GM19452 (cell line): Measurements from ENCODE around the gene TMPRSS6.
A peak's percentile ranks its signal among the peaks of the same experiment; 100 is the strongest.

Experiments used
- ATAC-seq: cut with Tn5 transposase; IDR thresholded peaks from one replicate; pipeline ENCODE4 v1.9.1; 2021; ENCODE audit not compliant: unreplicated experiment

TMPRSS6 gene

GRCh38 chr22:37032535-37033460 lies 76.7 kb downstream of the TMPRSS6 start:
- no peak for ATAC-seq

GRCh38 chr22:37032134-37032534 lies 77.4 kb downstream of the TMPRSS6 start:
- ATAC-seq: no peak

DNA sequence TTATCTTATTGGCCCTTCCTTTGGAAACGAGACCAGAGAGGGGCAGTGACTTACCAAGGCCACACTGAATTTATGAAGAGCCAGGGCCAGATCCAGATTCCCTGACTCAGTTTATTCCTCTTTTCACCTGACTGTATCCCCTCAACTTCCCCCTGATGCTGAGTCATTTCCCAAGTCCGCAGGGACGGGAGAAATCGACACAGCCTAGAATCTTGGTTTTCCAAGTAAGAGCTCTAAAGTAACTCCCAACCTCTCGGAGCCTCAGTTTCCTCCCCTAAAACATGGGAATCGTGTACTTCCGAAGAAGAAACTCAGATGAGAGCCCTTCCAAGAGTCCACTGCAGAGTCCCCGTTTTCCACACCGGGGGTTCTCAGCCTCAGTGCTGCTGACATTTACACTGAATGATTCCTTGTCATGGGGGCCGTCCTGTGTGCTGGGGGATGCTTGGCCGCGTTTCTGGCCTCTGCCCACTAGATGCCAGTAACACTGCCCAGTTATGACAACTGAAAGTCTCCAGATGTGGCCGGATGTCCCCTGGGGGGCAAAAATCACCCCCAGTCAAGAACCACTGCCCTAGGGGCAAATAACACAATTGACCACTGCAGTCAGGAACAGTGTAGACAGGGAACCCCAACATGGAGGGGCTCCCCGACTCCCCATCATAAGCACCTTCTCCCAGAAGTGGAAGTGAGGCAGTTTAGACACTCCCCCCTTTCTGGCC lies 78.8 kb downstream of the TMPRSS6 start:
- ATAC-seq: no peak

DNA sequence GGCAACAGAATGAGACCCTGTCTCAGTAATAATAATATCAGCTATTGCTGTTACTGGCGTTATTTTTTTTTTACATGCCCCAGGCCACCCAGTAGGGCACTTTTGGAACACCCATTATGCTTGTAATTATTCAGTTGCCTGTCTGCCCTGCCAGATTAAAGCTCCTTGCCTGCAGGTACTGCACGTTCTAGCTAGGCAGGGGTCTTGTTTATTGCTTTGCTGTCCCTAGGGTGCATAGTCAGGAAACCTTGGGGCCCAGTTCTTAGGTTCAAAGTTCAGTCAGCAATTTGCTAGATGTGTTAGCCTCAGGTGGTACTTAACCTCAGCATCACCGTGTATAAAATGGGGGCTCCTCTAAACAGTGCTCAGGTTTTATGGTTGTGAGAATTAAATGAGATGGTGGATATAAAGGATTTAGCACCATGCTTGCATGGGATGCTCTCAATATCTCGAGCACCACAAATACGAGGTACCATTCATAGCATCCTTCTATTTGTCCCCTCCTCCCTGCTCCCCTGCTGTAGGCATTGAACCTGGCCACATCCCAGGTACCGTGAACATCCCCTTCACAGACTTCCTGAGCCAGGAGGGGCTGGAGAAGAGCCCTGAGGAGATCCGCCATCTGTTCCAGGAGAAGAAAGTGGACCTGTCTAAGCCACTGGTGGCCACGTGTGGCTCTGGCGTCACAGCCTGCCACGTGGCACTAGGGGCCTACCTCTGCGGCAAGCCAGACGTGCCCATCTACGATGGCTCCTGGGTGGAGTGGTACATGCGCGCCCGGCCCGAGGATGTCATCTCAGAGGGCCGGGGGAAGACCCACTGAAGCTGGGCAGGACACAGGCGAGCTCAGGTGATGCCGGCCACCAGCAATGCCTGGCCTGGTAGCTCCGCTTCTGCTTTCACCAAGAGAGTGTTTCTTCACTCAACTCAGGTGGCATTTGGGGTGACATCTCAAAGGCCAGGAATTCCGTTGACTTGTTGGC lies 80.5 kb downstream of the TMPRSS6 start:
- ATAC-seq: no peak

- ATAC-seq: no peak
Observed at GRCh38 chr22:37027556-37027955, 82.0 kb downstream of the TMPRSS6 start.

DNA sequence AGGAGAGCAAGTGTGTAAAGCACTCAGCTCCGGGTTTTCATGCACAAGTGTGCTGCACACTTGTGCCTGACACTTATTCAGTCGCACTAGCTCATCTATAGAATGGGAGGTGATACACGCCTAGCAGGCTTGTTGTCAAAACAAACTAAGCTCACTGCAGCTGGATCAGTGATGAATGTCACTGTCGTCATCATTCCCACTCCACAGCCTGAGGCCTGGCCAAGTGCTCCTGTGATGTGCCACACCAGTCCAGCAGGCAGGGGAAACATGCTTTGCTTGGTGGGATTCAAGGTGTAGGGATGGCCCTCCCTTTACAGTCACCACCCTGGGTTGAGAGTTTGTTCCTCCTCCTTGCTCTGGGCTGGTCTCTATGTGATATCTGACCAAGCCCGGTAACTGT lies 83.2 kb downstream of the TMPRSS6 start:
- ATAC-seq: no peak

DNA sequence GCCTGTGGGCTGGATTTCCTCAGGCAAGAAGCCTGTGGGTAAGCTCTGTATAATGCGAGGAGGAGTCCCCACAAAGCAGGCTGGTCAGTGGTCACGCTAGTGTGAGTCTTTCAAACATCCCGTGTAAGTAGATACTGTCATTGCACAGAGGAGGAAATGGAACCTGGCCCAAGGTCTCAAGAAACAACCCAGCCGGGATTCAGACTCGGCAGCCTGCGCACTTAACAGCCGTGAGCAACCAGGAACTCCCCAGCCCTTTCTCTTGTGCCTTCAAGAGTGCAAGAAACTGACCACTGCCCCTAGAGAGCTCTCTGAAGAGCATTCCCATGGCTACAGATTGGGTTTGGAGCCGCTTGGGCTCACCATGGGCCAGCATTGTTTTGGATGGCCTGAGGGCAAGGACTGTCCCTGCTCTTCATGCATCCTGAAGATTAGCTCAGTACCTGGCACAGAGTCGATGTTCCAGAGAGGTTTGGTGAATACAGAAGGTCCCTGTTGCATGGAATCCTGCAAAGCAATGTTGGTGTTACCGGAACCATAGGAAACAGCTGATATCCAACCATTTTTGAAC lies 83.9 kb downstream of the TMPRSS6 start:
- no peak for ATAC-seq

DNA sequence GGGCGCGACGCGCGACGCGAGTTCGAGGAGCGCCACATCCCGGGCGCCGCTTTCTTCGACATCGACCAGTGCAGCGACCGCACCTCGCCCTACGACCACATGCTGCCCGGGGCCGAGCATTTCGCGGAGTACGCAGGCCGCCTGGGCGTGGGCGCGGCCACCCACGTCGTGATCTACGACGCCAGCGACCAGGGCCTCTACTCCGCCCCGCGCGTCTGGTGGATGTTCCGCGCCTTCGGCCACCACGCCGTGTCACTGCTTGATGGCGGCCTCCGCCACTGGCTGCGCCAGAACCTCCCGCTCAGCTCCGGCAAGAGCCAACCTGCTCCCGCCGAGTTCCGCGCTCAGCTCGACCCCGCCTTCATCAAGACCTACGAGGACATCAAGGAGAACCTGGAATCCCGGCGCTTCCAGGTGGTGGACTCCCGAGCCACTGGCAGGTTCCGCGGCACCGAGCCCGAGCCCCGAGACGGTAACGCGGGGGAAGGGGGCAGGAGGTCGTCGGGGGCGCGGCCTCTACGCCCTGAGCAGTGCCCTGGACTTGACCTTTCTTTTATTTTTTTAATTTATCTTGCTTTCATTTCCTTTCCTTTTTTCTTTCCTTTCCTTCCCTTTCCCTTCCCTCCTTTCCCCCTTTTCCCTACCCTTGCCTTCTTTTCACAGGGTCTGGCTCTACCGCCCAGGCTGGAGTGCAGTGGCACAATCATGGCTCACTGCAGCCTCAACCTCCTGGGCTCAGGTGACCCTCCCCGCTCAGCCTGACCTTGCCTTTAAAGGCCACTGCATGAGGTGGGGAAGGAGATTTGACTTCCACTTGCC lies 85.0 kb downstream of the TMPRSS6 start:
- no peak for ATAC-seq

GRCh38 chr22:37023743-37024338 lies 85.7 kb downstream of the TMPRSS6 start:
- no peak for ATAC-seq

- no peak for ATAC-seq
Observed at GRCh38 chr22:37022483-37023337, 86.8 kb downstream of the TMPRSS6 start.

- no peak for ATAC-seq
Observed at GRCh38 chr22:37021710-37022482, 87.6 kb downstream of the TMPRSS6 start.

DNA sequence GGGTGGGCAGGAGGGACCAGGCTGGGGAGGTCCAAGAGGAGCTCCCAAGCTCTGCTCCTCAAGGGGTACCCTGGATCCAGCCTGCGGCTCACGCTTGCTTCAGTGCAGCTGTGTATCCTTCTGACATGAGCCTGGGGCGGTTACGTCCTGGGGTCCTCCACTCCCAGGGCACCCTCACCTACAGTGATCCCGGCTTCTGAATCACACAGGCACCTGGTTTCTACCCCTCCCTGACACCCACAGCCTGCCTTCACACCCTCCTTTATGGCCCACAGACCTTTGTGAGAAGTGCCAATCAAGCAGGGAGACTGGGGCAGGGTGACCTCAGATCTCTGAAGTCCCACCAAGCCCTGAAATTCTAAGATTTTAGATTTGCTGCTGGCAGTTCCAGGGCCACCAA lies 88.5 kb downstream of the TMPRSS6 start:
- no peak for ATAC-seq

- ATAC-seq: no peak
Observed at GRCh38 chr22:37020192-37020479, 89.4 kb downstream of the TMPRSS6 start.

GRCh38 chr22:37019309-37020191 lies 90.0 kb downstream of the TMPRSS6 start, which contains the start of the genes MPST and TST:
MPST (plus strand) TSS chr22:37019742; CDS start chr22:37019837, 95 bp downstream.
TST (minus strand) TSS chr22:37019447; CDS start chr22:37018732, 715 bp downstream.
- peak; percentile 71 for ATAC-seq

DNA sequence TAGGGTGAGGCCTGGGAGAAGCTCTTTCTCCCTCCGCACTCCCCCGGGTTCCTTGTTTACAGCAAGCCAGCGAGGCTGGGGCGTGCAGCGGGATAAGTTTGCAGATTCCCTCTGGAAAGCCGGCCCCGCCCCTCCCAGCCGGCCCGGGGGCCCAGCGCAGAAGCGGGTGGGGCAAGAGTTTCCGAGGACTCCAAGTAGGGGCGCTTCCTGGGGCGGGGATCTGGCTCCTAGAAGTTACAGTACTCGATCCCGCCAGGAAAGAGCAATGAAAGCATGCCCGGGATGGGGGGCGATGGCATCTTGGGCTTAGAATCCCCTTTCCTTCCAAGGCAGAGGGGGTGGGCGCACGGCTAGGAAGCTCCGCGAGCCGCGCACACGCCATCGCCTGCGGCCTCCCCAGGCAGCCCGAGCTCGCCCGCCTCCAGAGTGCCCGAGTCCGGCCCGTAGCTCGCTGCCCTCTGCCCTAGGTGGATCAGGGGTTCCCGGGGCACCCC lies 90.7 kb downstream of the TMPRSS6 start:
- ATAC-seq: peak; percentile 39

GRCh38 chr22:37018086-37018814 lies 91.3 kb downstream of the TMPRSS6 start:
- no peak for ATAC-seq
